GM21723 (cell line): ENCODE data around the gene SLN.
A peak's percentile ranks its signal among the peaks of the same experiment; 100 is the strongest.

Experiments used
- ATAC-seq: cut with Tn5 transposase; IDR thresholded peaks from one replicate; pipeline ENCODE4 v1.9.1; 2021; ENCODE audit warnings: mild to moderate bottlenecking, moderate library complexity; ENCODE audit not compliant: unreplicated experiment

Gene SLN

DNA sequence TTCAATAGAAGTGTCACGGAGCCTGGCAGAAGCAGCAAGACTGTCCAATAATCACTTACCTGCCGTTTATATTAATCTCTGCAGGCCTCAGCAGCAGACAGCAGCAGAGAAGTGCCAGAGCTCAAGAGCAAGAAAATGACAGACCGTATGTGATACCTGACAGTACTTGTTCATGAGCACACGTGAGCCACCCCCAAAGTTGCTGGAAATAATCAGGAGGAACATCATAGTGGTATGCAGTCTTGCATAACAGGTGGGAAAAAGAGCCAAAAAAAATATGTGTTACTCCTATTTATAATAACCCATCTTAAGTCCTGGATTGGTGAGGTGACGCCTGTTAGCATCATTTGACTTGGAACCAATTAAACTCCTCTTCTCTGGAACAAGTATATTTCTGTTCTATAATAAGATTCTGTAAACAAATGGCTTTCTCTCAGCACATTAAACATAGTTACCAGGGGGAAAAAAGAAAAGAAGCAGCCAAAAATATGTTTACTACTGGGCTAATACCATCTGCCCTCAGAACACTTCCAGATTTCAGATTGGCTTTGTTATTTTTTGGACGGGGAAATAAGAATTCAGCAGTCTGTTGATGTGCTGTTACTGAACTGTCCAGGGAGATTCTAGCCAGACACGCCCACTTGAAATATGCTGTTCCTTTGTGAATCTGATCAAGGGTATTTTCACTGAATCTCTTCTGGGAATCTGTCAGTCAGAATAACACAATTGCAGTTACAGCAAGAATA, 7.9 kb upstream of the SLN start:
- no peak for ATAC-seq

DNA sequence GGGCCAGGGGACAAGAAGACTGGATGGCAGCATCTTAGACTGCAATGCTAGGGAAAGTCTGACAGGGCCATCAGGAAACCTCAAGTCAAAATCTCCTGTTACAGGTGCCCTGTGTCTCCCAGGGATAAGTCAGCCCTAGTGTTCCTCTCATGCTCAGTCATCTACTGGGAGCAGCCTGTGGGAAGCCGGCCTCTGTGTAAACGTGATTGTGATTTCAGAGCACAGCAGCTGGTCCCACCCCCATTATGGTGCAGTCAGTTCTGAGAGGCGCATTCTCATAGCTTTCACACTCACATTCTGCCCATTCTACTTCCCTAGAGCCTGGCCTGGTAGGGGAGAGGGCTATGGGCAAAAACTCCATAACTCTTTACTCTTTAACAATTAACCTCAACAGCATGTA, 7.2 kb upstream of the SLN start:
- ATAC-seq, result no peak

DNA sequence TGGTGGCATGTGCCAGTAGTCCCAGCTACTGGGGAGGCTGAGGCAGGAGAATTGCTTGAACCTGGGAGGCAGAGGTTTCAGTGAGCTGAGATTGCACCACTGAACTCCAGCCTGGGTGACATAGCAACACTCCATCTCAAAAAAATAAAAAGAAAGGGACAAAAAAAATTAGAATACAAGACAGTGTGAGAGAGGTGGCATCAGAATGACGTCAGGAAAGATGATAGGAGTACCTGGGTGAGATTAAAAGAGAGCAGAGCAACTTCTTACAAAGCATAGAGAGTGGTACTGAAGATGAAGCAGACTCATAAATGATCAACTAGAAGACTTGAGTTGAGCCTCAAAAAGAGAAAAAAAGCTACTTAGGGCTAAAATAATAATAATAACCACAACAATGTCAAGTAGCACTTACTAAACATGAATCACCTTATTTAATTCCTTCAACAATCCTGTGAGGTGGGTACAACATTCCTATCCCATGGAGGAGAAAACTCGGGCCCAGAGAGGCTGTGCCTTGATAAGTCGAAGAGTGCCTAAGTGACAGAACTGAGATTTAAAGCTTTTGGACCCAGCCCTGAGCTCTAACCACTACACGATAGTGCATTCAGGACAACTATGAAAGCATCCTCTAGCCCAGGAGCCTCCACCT, 5.2 kb upstream of the SLN start:
- ATAC-seq, result no peak

DNA sequence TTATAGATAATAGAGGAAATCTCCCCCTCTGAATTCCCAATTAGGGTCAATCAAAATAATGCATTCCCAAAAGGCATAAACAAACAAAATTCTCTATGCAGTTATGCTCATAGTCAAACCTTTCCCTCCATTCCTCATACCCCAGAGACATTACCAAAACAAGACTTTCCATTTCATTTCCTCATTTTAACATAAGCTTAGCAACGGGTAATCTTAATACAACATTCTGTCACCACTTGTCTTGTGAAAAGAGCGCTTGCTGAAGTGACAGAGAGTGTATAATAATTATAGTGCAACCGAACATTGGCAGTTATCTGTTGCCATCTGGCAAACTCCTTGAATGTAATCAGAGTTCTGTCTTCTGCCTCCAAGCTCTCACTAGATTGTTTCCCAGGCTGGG, 1.2 kb upstream of the SLN start:
- no peak for ATAC-seq

DNA sequence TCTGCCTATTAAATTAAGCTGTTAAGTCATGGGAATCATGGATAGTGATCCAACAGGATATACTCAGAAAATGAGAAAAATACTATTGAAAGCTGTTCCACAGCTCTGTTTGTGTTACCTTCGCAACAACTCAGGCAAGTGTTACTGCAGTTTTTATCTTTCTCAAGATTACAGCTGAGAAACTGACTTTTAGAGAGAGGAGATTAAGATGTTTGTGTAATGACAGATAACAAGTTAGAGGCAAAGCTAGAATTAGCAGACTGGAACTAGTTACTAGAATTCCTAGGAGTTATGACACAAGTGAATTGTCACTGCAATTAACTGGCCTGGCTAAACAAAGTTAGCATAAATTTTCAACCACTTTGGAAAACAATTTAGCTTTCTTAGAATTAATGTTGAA, 1.6 kb downstream of the SLN start:
- no peak for ATAC-seq

DNA sequence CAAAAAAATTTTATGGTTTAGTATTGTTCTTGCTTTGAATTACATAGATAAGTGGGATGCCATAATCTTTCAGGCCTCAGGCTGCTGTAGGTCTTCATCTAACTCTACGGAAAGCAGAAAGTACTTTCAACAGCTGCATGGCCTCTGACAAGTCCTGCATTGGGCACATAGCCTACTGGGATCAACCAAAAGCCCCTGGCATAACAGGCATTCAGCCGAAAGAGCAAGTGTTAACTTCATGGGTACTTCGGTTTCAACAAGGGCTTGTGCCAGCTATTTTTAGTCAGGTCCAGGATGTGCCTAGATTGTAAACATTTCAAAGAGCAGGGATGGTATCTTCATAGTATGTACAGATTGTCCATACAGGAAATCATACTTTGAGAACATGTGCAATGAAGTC, 3.1 kb downstream of the SLN start:
- ATAC-seq, result no peak

DNA sequence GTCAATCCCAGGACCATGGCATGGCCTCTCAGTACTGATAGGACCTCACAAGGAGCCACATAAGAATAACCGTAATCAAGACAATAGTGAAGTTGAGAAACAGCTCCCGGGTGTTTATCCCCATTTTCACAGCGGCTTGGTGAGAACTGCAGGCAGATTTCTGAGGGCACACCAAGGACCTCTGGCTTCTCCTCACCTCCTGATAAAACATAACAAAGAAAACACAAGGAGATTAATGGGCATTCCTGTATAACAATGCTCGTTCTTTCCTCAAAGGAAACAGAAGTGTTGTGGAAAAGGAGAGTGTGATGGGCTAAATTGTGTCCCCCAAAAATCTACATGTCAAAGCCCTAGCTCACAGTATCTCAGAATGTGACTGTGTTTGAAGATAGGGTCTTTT, 4.0 kb downstream of the SLN start:
- ATAC-seq, result no peak

DNA sequence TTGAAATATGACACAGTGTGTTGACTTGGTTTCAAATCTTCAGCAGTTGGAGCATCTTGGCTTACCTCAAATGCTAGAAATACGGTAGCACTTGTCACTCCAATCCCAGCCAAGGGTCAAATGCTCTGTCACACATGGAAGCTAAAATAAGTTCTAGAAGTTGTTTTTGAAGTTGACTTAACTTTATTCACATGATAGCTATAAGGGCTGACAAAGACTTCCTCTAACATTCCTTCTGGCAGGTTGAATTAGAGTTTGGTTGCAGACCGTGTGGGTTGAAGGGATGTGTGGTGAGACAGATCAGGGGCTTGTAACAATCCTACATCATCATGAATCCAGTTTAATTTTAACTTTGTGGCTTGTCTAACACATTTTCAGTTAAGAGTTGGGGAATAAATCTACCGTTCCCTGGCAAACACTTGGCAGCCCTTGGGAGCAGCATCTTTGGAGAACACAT, 4.6 kb downstream of the SLN start:
- ATAC-seq, result no peak

DNA sequence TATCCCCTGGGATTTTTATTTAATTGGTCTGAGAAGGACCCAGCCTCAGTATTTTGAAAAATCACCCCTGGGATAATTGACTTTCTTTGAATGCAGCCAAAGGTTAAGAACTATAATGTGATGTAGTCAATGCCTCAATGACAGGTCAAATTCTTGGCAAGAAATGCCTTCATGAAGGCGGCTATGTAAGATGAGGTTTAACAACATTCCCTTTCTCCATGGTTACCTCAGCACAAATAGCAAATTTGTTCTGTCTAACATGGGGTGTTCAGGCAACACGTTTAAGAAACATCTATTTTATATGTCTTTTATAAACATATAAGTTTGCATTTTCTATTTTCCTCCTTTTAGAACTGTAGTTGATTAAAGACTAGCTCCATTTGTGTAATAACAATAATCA, 5.3 kb downstream of the SLN start:
- ATAC-seq, result no peak

DNA sequence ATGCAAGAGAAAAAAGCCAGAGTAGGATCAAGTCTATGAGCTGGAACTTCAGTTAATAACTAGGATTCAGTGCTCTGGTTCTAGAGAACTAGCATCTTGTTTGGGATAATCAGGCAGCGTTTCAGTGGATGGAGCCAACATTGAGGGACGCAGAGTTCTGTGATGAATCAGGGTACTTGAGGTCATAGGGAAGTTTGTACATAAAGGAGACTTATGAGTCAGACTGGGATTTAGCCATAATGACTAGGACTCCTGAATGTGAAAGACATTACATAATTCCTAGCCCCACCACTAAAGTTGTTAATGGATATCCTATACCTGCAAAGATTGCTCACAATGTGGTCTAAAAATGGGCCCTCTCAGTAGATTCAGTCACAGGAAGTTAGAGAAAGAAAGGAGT, 6.8 kb downstream of the SLN start:
- ATAC-seq, result no peak

DNA sequence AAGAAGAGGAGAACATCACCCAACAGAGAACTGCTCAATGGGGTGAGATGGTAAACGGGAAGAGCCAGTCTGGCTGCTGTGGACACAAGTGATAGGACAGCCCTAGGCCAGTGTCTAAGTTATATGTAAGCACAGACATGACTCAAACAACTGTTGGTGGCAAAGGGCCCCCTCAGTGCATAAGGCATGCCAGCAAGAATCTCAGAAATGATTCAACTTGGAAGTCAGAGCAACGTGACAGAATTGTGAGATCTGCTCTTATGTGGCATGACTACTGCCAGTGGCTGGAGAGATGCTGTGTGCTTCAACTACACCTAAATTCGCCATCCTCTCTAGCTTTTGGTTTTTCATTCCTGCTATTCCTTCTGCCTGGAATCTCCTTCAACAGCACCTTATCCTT, 7.4 kb downstream of the SLN start:
- no peak for ATAC-seq

DNA sequence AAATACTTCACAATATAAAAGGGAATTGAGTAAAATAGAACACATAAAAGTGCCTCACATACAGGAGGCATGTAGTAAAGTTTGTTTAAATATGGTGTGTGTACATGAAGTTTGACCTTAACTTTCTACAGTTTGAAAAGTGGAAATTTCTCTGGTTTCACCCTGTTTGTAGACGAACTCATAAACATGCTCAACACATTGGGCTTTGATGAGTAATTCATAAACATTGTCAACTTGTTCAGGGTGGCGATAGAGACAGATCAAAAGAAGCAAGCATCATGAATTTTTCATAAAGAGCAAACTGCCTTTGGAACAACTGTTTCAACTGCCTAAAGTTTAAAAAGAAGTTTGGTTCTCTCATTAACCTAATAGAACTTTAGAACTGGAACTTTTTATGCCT, 9.1 kb downstream of the SLN start:
- ATAC-seq, result no peak

DNA sequence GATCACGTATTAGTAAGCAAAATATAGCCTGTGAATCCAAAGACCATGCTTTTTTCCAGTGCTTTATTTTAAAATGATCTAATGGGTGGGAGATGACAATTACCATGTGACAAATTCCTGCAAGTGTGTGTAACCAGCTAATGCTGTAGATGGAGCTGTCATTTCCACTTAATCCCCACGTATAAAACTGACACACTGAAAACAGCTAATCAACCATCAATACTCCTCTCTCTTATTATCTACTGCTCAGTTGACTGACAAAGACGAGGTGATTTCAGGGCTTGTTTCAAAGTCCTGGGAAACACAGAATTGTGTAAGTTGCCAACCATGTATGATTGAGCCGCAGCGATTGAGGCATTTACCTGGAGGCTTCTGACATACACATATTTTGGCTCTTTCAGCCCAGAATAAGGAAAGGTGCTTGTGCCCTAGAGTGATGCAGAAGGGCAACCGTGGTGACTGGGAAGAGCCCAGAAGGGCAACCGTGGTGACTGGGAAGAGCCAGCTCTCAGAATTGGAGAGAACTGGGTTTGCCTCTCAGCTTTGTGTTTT, 9.7 kb downstream of the SLN start:
- ATAC-seq, result no peak

DNA sequence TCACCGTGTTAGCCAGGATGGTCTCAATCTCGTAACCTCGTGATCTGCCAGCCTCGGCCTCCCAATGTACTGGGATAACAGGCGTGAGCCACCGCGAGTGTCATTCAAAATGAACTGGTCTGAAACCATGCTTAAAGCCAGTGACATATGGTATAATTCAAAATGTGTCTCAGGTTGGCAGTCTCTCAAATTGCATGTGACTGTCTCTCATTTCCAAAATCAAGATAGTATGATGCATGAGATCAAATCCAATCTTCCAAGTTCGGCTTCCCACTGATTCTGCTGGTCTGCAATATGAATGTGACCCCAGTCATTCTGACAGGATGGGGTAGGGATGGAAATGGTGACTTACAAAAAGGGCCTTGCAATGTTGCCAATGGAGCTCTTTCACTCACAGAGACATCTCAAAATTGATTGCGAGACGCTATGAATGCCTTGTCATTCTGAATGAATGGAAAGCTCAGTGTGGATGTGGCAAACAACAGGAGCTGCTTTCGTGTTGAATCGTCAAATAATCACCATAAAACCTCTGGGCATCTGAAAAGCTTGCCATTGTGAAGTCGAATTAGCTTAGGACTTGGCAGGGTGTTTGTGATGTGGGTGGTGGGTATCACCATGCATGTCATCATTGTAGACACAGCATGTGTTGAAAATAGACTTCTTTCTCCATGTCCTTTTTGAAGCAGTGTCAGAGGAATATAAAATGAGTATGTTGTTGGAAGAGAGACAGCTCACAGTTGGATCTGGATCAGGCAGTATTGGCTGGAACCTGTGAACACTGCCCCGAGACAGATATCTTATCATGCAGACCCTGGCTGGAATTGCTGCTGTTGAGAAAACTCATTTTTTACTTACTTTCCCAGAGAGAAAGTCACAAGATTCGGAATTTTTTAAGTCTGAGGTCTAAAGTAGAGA, 12.2 kb downstream of the SLN start:
- ATAC-seq, result no peak

DNA sequence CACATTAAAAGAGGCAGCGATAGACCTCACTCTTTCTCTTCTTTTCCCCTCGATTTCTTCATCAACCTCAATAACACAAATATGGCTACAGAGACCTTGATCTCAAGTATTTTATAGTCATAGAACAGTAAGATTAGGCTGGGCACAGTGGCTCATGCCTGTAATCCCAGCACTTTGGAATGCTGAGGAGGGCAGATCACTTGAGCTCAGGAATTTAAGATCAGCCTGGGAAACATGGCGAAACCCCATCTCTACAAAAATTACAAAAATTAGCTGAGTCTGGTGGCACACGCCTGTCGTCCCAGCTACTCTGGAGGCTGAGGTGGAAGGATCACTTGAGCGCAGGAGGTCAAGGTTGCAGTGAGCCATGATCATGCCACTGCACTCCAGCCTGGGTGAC, 14.6 kb downstream of the SLN start:
- no peak for ATAC-seq

DNA sequence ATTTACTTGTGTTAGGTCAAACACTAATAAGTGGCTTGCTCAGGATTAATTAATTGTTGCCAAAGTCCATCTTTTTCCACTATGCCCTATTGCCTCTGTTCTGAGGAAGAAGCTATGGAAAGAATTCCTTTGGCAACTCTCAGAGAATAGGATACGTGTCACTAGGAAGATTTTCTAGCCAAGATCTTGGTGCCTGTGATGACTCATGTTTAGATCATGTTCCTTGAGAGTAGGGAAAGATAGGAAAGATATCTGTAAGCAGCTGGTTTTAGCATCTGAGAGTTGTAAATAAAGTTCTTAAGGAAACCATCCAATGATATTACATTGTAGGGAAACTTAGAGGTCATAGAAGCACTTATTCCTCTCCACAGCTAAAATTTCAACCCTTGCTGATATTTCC, 15.7 kb downstream of the SLN start:
- no peak for ATAC-seq

DNA sequence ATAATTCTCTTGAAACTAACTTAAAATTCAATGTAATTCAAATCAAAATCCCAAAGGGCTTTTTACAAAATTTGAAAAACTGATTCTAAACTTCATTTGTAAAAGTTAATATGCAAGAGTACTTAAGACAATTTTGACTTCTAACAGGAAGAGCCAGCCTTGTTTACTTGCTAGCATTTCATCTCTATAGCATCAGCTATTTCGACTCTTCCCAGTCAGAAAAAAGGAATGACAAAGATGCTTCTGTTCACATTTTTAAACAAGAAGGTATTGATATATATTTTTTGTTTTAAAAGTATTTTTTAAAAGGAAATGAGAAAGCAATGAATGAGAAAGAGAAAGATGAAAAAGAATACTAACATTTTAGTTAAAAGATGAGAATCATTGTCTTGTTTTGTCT, 16.4 kb downstream of the SLN start:
- no peak for ATAC-seq

DNA sequence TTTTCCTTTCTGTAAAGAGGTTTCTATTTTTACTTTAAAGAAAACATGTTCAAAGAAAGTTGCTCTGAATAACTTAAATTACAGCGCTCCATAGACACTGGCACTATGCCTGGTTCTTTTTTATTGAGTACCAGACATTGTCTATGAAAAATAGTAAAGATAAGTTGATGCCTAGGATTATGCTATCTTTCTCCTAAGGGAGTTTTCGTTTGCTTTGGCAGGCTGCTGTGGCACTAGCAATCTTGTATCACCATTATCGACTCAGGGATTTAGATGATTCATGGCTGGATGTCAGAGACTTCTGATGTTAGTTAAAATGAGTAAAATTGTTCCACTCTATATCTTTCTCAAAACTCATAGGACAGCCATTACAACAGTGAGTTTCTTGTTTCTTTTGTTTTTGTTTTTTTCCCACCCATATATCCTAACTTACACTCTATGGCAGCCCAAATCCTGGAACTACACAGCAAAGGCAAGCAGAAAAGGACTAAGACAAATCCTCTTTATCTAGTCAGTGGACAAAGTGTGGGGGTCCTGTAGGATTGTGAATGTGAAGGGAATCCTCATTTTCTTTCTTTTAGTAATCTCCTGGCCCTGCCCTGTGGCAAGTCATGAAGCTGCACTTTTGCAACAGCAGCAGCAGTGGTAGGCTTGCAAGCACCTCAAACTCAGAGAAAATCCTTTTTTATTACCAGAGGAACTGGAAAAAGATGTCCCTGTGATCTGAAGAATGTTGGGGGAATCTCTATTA, 20.7 kb downstream of the SLN start:
- no peak for ATAC-seq

DNA sequence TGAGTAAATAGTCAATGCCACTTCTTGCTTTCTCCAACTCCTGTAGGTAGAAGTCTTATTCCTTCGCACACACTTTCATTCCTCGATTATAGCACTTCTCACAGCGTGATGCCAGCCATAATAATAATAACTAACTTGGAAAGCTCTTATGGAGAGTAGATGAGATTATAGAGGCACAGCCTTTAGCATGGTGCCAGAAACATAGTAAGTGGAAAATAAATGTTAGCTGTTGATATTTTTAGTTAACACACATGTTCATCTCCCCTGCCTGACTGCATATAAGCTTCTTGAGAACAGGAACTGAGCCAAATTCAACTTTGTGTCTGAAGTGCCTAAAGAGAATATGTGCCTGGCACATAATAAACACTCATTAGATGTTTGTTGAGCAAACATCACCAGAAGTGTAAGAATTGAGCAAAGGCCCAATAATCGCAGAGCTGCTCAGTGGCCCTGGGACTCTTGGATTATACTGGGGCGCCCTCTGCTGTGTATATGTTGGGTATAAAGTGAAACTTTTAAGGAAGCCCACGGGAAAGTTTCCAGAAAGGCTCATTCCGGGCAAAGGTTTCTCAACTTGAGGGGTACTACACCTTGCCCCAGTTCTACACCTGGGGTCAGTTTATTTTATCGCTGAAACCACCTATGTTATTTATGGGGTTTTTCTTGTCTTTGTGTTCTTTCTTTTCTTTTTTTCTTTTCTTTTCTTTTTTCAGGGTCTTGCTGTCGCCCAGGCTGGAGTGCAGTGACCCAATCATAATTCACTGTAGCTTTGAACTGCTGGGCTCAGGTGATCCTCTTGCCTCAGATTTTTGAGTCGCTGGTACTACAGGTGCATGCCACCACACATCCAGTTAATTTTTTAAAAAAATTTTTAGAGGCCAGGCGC, 22.3 kb downstream of the SLN start:
- peak; percentile 81 for ATAC-seq
